Activated naive CD4-positive, alpha-beta T cell treated with anti-CD3 and anti-CD28 coated beads, Interleukin-2, amount 50 U/mL, for 16 hours (primary cell): ENCODE results near the gene FMNL2.
A peak's percentile ranks its signal among the peaks of the same experiment; 100 is the strongest.

Source experiments
- DNase-seq: peaks from one replicate; pipeline ENCODE4 v3.0.0-alpha.2; 2020

Gene FMNL2

GRCh38 chr2:152623775-152624174, 288.8 kb downstream of the FMNL2 start:
- DNase-seq = no peak

- no peak for DNase-seq
These were observed 289.8 kb downstream of the FMNL2 start for GRCh38 chr2:152624805-152625204.

- no peak for DNase-seq
These were observed 292.0 kb downstream of the FMNL2 start for GRCh38 chr2:152626911-152627339.

GRCh38 chr2:152627351-152627957, 292.5 kb downstream of the FMNL2 start:
- no peak for DNase-seq

- no peak for DNase-seq
These were observed 294.2 kb downstream of the FMNL2 start for GRCh38 chr2:152629202-152629601.

- DNase-seq = no peak
These were observed 295.5 kb downstream of the FMNL2 start for GRCh38 chr2:152630466-152630865.

GRCh38 chr2:152632736-152633135, 297.8 kb downstream of the FMNL2 start:
- DNase-seq = no peak

- DNase-seq = peak; percentile 54
These were observed 300.8 kb downstream of the FMNL2 start for GRCh38 chr2:152635635-152636298.

GRCh38 chr2:152637251-152637650, 302.3 kb downstream of the FMNL2 start:
- no peak for DNase-seq

GRCh38 chr2:152638056-152638455, 303.1 kb downstream of the FMNL2 start:
- no peak for DNase-seq

- no peak for DNase-seq
These were observed 303.6 kb downstream of the FMNL2 start for GRCh38 chr2:152638590-152638989.

- DNase-seq = no peak
These were observed 309.4 kb downstream of the FMNL2 start for GRCh38 chr2:152644189-152644873.

- DNase-seq = no peak
These were observed 311.3 kb downstream of the FMNL2 start for GRCh38 chr2:152646264-152646663.

GRCh38 chr2:152646775-152647174, 311.8 kb downstream of the FMNL2 start:
- DNase-seq = no peak

GRCh38 chr2:152647552-152647951, 312.6 kb downstream of the FMNL2 start:
- DNase-seq = no peak

- no peak for DNase-seq
These were observed 313.4 kb downstream of the FMNL2 start for GRCh38 chr2:152648336-152648735.

- DNase-seq = no peak
These were observed 315.0 kb downstream of the FMNL2 start for GRCh38 chr2:152649997-152650396.

- no peak for DNase-seq
These were observed 315.9 kb downstream of the FMNL2 start for GRCh38 chr2:152650768-152651371.

- DNase-seq = no peak
These were observed 316.9 kb downstream of the FMNL2 start for GRCh38 chr2:152651834-152652233.

GRCh38 chr2:152655880-152656279, 320.9 kb downstream of the FMNL2 start:
- no peak for DNase-seq

- DNase-seq = no peak
These were observed 322.1 kb downstream of the FMNL2 start for GRCh38 chr2:152657043-152657442.

GRCh38 chr2:152658221-152658620, 323.2 kb downstream of the FMNL2 start:
- DNase-seq = no peak

- no peak for DNase-seq
These were observed 326.1 kb downstream of the FMNL2 start for GRCh38 chr2:152661076-152661475.

GRCh38 chr2:152664725-152665124, 329.8 kb downstream of the FMNL2 start:
- DNase-seq = no peak
